ENCODE measurements around the gene CENATAC. TPM values are rescaled to one million over a fixed set of nuclear protein-coding genes. Genes with fewer than 3 reads are reported as not detected.
"Not testable (repeated sequence)": the region's sequence is repeated elsewhere in the genome, so short reads cannot be mapped to it uniquely, and the experiment has no call there.

CENATAC gene
- total and polyA plus RNA-seq, 4 donors = 6.0 to 33.6 (median 13.2) TPM

DNA sequence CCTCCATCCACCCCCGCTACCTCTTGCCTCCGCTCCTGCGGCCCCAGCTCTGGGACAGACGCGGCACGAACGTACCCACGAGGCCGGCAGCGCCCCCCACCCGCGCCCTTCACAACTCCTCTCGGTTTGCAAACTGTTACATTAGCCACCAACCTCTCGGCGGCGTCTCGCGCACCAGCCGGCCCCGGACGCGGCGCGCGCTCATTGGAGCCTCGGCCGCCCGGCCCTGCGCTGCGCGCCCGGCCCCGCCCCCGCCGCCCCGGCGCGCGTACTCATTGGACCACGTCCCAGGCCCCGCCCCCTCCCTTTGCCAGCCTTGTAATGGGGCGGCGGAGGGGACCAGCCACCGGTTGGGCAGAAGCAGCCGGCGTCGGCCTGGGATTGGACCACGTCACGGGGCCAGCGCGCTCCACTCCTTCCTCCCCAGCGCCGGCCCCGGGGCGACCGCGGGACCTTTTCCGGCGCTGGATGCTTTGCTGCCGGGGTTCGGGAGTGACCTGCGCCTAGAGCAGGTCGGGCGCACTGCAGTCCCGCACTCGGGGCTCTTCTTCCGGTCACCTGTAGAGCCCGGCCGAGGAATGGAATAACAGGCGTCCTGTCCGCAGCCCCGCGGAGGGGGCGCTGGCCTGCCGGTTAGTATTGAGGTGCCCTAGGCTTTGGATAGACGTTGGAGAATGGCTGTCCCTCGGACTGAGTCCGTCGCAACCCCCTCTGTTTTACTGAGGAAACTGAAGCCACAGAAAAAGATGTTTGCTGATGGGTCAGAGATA is 59.2 kb downstream of the CENATAC start, which contains the start of gene HYOU1 (continued):
- TF ChIP-seq RAD21 (IDR thresholded peaks at IDR 0.05) = peak in 1 of 2 donors; percentile 53

- H3K27ac ChIP-seq (ENCODE audit: low read depth in 1 of 2, low read length in 2 of 2); H3K9ac ChIP-seq (ENCODE audit: low read depth in 1 of 2, low read length in 2 of 2); H3K4me3 ChIP-seq (ENCODE audit: low read depth in 1 of 3, low read length in 3 of 3); H3K27me3 ChIP-seq (ENCODE audit: control insufficient read depth in 4 of 4, insufficient read depth in 4 of 4, low read length in 3 of 4); H3K9me3 ChIP-seq (ENCODE audit: control insufficient read depth in 4 of 4, low read length in 3 of 4); DNase-seq (ENCODE audit: low spot score): not testable (repeated sequence)
- WGBS = 94% methylated on average over 31 of the region's 35 CpGs
- Histone ChIP-seq H3K4me1 (ENCODE audit: control insufficient read depth in 4 of 4, insufficient read depth in 4 of 4, low read length in 3 of 4) (peaks cover 0 to 23% (median 16%) of the 10 kb centered on the region in 4 donors), H3K36me3 (ENCODE audit: control insufficient read depth in 4 of 4, insufficient read depth in 3 of 4, low read depth in 1 of 4, low read length in 3 of 4) (peaks cover 6 to 11% (median 10%) of the 10 kb centered on the region in 4 donors)
These were observed 61.2 kb downstream of the CENATAC start for GRCh38 chr11:119059128-119059527.

DNA sequence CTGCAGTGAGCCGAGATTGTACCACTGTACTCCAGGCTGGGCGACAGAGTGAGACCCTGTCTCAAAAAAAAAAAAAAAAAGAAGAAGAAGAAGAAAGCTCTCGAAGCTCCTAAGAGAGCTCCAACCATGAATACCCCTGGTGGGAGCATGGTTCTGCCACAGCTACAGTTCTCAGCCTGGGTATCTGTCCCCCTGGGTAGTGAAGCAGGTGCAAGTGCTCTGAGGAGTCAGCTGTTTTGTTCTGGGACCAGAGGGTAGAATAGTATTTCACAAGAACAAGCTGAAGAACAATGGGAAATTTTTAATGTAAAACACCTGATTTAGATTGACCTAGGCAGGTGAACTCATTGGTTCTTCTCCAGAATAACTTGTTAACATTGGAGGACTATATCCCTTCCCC is 63.3 kb downstream of the CENATAC start:
- 95% methylated on average over 3 of the region's 3 CpGs for WGBS
- no peak for TF ChIP-seq GABPA (IDR thresholded peaks at IDR 0.05 in 1 of 2, conservative IDR thresholded peaks at IDR 0.05 in 1 of 2)
- no peak for TF ChIP-seq REST (IDR thresholded peaks at IDR 0.05)
- no peak for TF ChIP-seq JUND (IDR thresholded peaks at IDR 0.05)
- TF ChIP-seq, protein P1, sequence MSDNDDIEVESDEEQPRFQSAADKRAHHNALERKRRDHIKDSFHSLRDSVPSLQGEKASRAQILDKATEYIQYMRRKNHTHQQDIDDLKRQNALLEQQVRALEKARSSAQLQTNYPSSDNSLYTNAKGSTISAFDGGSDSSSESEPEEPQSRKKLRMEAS (IDR thresholded peaks at IDR 0.05) = no peak
- no peak for TF ChIP-seq HNF4A (conservative IDR thresholded peaks at IDR 0.05)
- no peak for TF ChIP-seq ZBTB33 (IDR thresholded peaks at IDR 0.05)
- no peak for TF ChIP-seq CTCF (IDR thresholded peaks at IDR 0.05; ENCODE audit: low read depth, low read length, missing input control)
- TF ChIP-seq SP1 (IDR thresholded peaks at IDR 0.05) = no peak
- no peak for TF ChIP-seq EGR1 (IDR thresholded peaks at IDR 0.05; ENCODE audit: low read depth in 2 of 2)
- TF ChIP-seq YY1 (IDR thresholded peaks at IDR 0.05) = no peak
- H3K9me3 ChIP-seq (ENCODE audit: control insufficient read depth in 4 of 4, low read length in 3 of 4) = no peaks in the 10 kb centered on the region
- no peak overlapping the region for H3K9ac ChIP-seq (ENCODE audit: low read depth in 1 of 2, low read length in 2 of 2)
- H3K27me3 ChIP-seq (ENCODE audit: control insufficient read depth in 4 of 4, insufficient read depth in 4 of 4, low read length in 3 of 4) = no peaks in the 10 kb centered on the region
- DNase-seq (ENCODE audit: low spot score) = no peak
- H3K4me3 ChIP-seq (ENCODE audit: low read depth in 1 of 3, low read length in 3 of 3) = no peak overlapping the region
- no peak overlapping the region for H3K27ac ChIP-seq (ENCODE audit: low read depth in 1 of 2, low read length in 2 of 2)
- no peaks in the 10 kb centered on the region for H3K36me3 ChIP-seq (ENCODE audit: control insufficient read depth in 4 of 4, insufficient read depth in 3 of 4, low read depth in 1 of 4, low read length in 3 of 4)
- H3K4me1 ChIP-seq (ENCODE audit: control insufficient read depth in 4 of 4, insufficient read depth in 4 of 4, low read length in 3 of 4) = peaks cover 0 to 14% (median 9%) of the 10 kb centered on the region in 4 donors

All from liver (tissue), 9 donors.